ENCODE results near the gene ABTB2. TPM values are rescaled to one million over a fixed set of nuclear protein-coding genes. Genes with fewer than 3 reads are reported as not detected.

ABTB2 gene
- polyA plus RNA-seq, 1 donor = 8.3 TPM

- DNase-seq (ENCODE audit: low read depth) = no peak
Measured at GRCh38 chr11:34315394-34315793, 42.4 kb downstream of the ABTB2 start.

GRCh38 chr11:34314936-34315335, 42.9 kb downstream of the ABTB2 start:
- DNase-seq (ENCODE audit: low read depth) = no peak

GRCh38 chr11:34314176-34314575, 43.6 kb downstream of the ABTB2 start:
- no peak for DNase-seq (ENCODE audit: low read depth)

DNA sequence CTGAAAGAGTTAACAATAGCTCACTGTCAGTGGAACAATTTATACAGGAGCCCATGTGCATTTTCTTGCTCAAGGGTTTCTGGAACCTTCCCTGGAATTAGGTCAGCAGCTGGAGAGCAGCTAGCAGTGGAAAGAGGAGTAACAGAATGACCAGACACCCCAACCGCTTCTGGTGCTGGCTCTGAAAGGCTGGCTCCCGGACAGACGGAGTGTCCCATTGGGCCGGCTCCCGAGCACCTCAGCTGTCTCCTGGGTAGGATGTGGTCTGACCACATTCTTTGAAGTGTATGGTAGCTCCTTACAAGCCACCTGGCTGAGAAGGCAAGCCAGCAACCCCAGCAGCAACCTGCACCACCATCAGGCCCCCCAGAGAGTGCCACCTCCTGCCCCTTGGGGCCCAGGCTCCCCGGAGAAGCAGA, 44.7 kb downstream of the ABTB2 start:
- no peak for DNase-seq (ENCODE audit: low read depth)

- no peak for DNase-seq (ENCODE audit: low read depth)
Measured at GRCh38 chr11:34311126-34311525, 46.7 kb downstream of the ABTB2 start.

GRCh38 chr11:34309965-34310364, 47.8 kb downstream of the ABTB2 start:
- no peak for DNase-seq (ENCODE audit: low read depth)

DNA sequence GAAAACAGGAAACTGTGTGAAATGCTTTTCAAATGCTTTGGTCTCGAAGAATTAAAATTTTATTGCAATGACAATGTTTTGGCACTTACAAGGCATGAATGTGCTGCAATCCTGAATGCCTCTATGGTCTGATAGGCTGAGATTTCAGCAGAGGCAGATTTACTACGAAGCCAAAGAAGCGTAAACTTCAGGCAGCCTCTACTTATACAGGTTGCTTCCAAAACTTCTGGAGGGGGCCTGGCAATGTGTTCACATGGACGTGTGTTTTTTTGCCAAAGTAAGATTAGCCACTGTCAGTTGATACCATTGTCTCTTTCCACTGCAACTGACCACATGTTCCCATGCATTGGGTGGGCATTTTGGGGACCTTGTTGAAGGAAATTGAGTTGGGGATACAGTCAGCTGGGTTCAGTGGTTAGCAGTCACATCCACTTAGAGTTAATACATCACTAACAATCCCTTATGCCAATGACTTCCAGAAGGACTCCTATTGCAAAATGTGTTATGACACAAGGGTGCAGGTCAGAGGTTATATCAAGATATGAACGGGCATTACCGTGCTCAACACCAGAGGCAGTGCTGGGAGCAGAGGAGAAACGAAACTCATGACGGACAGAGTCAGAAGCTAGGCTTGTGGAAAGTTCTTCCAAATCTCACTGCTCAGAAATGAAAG, 48.8 kb downstream of the ABTB2 start:
- no peak for DNase-seq (ENCODE audit: low read depth)

- no peak for DNase-seq (ENCODE audit: low read depth)
Measured at GRCh38 chr11:34308049-34308912, 49.5 kb downstream of the ABTB2 start.

GRCh38 chr11:34305780-34306179, 52.0 kb downstream of the ABTB2 start:
- no peak for DNase-seq (ENCODE audit: low read depth)

GRCh38 chr11:34305193-34305592, 52.6 kb downstream of the ABTB2 start:
- no peak for DNase-seq (ENCODE audit: low read depth)

DNA sequence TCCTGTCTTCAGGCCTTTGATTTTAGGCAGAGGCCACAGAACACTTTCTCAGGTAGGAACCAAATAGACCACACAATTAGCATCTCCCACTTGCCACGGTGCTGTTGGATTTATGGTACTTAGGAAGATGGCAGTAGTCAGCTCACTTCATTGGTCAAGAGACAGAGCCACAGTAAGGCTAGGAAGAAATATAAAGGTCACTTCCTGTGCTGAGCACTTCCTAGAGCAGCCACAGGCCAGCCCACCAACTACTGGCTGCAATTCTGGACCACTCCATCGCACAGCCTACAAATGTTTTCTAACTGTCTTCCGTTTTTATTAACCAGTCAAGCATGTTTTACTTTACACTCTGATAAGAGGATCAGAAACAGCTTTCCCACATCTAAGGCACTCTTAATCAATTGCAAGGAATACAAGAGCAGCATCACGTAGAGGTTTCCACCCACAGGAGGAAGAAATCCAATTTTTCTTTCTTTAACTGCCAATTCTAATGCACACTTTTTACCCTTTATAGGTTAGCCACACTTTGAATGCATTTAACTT, 54.7 kb downstream of the ABTB2 start:
- DNase-seq (ENCODE audit: low read depth) = no peak

- DNase-seq (ENCODE audit: low read depth) = no peak
Measured at GRCh38 chr11:34302046-34302921, 55.5 kb downstream of the ABTB2 start.

DNA sequence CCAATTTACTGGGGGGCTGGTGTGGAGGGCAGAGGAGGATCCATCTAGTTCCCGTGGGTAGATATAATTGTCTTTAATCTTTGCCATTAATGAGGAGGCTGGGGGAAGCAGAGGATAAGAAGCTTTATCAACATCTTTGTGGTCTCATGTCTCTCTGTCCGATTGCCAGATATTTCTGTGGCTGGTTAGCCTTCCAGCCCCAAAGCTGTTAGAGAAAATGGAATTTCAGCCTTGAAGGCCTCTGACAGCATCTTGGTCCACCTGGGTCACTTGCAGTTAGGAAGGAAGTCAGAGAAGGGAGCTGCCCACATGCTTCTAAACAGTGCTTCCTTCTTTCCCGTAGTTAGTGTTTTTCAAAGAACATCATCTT, 56.9 kb downstream of the ABTB2 start:
- DNase-seq (ENCODE audit: low read depth) = no peak

GRCh38 chr11:34300026-34300925, 57.5 kb downstream of the ABTB2 start:
- no peak for DNase-seq (ENCODE audit: low read depth)

GRCh38 chr11:34299284-34299972, 58.4 kb downstream of the ABTB2 start:
- DNase-seq (ENCODE audit: low read depth) = no peak

DNA sequence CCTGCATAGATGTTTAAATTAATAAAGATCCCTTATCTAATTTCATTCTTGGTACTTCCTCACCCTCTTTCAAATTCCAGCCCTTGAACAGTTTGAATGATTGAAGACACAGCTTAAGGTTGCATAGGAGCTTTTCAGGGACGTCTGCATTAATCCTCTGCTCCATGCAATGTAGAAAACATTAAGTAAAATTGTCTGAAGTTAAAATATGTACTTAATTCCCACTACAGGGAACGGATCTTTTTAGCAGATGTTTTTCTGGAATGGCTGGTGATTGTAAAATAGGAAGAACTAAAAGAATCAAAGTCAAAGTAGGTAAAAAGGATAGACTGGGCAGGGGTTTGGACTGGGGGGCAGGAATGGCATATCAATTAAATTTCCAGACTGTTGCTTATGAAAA, 58.9 kb downstream of the ABTB2 start:
- no peak for DNase-seq (ENCODE audit: low read depth)

DNA sequence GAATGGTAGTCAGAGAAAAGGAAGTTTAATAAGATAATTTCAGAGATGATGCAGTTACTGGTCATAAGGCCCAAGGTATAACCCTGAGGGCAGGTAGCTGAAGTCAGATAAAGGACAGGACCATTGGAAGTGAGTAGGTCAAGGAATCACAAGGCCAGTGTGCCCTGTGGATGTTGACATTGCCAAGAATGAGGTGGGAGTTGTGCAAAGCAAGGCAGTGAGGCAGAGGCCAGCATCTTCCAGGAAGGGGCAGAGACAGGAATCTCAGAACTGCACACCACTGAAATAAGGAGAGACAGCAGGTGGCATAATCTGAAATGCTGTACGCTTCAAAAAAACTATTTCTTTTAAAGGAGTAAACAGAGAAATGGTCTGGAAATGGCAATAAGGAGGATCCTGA, 61.4 kb downstream of the ABTB2 start:
- DNase-seq (ENCODE audit: low read depth) = no peak

DNA sequence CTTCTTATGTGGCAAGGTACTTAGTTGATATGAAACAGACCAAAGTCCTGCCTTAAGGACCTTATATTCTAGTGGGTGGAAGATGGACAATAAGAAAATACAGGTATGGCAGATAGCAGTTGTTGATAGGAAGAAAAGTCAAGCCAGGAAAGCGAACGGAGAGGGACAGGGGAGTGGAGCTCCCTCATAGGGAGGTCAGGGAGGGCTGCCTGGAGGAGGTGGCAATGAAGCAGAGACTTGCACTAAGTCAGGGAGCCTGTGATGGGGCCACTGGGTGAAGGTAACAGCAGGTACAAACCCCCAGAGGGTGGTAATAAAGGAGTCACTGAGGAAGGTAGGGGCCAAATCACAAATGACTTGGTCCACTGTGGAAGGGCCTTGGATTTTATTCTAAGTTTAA, 65.3 kb downstream of the ABTB2 start:
- DNase-seq (ENCODE audit: low read depth) = no peak

DNA sequence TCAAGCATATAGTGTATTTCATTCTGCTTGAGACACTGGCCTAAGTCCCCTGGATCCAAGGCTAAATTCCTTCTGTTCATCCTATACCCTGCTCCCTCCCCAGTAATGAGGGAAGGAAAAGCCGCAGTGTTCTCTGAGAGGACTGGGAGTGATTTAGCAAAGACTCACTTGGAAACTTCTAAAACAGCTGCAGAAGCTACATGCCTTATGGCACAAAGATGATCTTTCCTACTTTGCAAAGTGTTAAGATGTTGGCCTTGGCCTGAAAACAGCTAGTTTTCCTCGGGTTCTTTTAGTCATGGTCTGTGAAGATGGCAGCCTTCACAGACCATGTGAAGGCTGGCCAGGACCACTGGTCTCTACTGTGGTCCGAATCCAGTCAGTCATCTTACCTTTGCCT, 65.7 kb downstream of the ABTB2 start:
- DNase-seq (ENCODE audit: low read depth) = no peak

DNA sequence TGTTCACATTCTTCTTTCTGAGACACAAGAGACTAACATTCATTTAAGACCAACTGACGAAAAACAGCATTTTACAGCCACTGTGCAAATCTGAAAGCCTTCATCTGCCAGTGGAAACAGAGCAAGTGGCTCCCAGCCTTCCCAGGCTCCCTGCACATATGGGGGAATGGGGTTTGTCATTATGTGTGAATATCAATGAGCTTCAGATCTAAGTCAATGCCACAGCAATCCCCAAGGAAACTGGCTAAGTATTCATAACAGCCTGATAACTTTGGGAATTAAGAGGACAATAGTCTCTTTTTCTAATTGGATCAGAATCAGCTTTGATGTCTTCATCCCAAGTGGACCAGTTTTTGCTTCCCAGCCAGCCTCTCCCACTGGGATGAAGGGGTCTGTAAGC, 66.9 kb downstream of the ABTB2 start:
- no peak for DNase-seq (ENCODE audit: low read depth)
